ENCODE results near the gene ZMYND8.

DNA sequence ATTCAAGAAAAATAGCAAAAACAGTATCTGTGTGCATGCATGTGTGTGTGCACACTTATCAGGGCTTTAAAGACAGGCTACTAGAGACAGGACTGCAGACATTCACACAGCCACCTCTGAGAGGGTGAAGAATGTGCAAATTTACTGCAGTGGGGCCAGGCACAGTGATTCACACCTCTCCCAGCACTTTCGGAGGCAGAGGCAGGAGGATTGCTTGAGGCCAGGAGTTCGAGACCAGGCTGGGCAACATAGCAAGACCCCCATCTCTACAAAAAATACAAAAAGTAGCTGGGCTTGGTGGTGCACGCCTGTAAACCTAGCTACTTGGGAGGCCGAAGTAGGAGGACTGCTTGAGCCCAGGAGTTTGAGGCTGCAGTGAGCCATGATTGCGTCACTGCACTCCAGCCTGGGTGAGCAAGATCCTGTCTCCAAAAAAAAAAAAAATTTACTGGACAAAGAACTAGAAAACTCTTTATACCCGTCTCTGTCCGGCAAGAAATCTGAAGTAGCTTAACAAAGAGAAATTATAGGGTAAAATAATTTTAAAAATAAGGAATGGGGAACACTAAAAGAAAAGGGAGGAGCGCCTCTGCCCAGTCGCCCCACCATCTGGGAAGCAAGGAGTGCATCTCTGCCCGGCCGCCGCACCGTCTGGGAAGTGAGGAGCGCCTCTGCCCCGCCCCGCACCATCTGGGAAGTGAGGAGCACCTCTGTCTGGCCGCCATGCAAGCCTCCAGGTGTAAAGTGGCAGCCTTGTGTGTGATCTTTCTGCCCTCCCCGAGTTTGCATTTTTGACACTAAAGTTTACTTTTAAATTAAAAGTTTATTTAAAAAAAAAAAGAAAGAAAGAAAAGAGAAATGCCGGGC is 105.1 kb downstream of the ZMYND8 start:
- no peak for TF ChIP-seq EP300 (IDR thresholded peaks at IDR 0.05)
- TF ChIP-seq, protein P1, sequence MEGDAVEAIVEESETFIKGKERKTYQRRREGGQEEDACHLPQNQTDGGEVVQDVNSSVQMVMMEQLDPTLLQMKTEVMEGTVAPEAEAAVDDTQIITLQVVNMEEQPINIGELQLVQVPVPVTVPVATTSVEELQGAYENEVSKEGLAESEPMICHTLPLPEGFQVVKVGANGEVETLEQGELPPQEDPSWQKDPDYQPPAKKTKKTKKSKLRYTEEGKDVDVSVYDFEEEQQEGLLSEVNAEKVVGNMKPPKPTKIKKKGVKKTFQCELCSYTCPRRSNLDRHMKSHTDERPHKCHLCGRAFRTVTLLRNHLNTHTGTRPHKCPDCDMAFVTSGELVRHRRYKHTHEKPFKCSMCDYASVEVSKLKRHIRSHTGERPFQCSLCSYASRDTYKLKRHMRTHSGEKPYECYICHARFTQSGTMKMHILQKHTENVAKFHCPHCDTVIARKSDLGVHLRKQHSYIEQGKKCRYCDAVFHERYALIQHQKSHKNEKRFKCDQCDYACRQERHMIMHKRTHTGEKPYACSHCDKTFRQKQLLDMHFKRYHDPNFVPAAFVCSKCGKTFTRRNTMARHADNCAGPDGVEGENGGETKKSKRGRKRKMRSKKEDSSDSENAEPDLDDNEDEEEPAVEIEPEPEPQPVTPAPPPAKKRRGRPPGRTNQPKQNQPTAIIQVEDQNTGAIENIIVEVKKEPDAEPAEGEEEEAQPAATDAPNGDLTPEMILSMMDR (IDR thresholded peaks at IDR 0.05) = no peak
